Thyroid gland (tissue), 4 donors: Measurements from ENCODE around the gene TBC1D5. TPM values are rescaled to one million over a fixed set of nuclear protein-coding genes. Genes with fewer than 3 reads are reported as not detected.
"Not testable (repeated sequence)": the region's sequence is repeated elsewhere in the genome, so short reads cannot be mapped to it uniquely, and the experiment has no call there.

Experiments used
- DNase-seq, 2 donors: peaks; one replicate each; pipeline ENCODE4 v3.0.0-alpha.2; 2019
- H3K27ac ChIP-seq, 3 donors: fragments of 200-600 bp; sonication (generic); 1 replicate in 2 of 3; 2 replicates in 1 of 3; pipeline ENCODE4 v1.5.1; 2016 to 2019; ENCODE audit warnings: mild to moderate bottlenecking in 1 of 3, moderate library complexity in 1 of 3
- H3K27me3 ChIP-seq: fragments of 200-600 bp; sonication (generic); one replicate; pipeline ENCODE4 v1.5.1; 2019
- H3K36me3 ChIP-seq, 2 donors: fragments of 200-600 bp; sonication (generic); one replicate each; pipeline ENCODE4 v1.5.1; 2016 to 2019
- H3K4me1 ChIP-seq, 2 donors: fragments of 200-600 bp; sonication (generic); one replicate each; pipeline ENCODE4 v1.5.1; 2017 to 2019
- H3K4me3 ChIP-seq, 3 donors: fragments of 200-600 bp; sonication (generic); replicated peaks in 1 of 3; 1 replicate in 2 of 3; 2 replicates in 1 of 3; pipeline ENCODE4 v1.5.1; 2016; ENCODE audit warnings: mild to moderate bottlenecking in 1 of 3
- H3K9me3 ChIP-seq: fragments of 200-600 bp; sonication (generic); one replicate; pipeline ENCODE4 v1.5.1; 2017
- CTCF ChIP-seq, 6 experiments: fragments of 200-600 bp in 3 of 6; fragments of 450-650 bp in 3 of 6; sonication (generic) in 3 of 6; IDR thresholded peaks; one replicate each; pipeline ENCODE4 v1.5.1; 2016 to 2019; ENCODE audit warnings: antibody characterized with exemption in 6 of 6, mild to moderate bottlenecking in 2 of 6, inconsistent platforms in 1 of 6, moderate library complexity in 1 of 6
- POLR2A ChIP-seq, 2 donors: fragments of 450-650 bp; IDR thresholded peaks; one replicate each; pipeline ENCODE4 v1.6.1; 2017; ENCODE audit warnings: antibody characterized with exemption in 2 of 2, mild to moderate bottlenecking in 2 of 2, moderate library complexity in 1 of 2
- WGBS, 2 donors: methylation state at CpG; one replicate each; pipeline ENCODE4 v1.1.5; 2017; 5-methylcytosine and 5-hydroxymethylcytosine counted together
- intact Hi-C: fragments of 100-400 bp; cut with DNase I; formaldehyde crosslinking; loops from one replicate; pipeline ENCODE4 v1.15.1; 2023
- total RNA-seq, 4 donors: library from RNA; depleted of rRNA; stranded (reverse); fragments of >200 nt; gene quantifications; one replicate each; pipeline ENCODE4 v1.2.3, GENCODE V29; 2016

The TBC1D5 gene
- total RNA-seq, 4 donors from 2014 or later = 115 to 141 (median 133) TPM

GRCh38 chr3:17354341-17354740 lies 388.1 kb downstream of the TBC1D5 start:
- WGBS, 2 donors = 96 to 97% methylated on average over 3 of the region's 3 CpGs
- Histone ChIP-seq H3K27ac (no peak overlapping the region), H3K4me1 (no peaks in the 10 kb centered on the region), H3K36me3 (no peaks in the 10 kb centered on the region), H3K4me3 (no peak overlapping the region), H3K9me3 (no peaks in the 10 kb centered on the region), H3K27me3 (no peaks in the 10 kb centered on the region)
- TF ChIP-seq POLR2A (IDR thresholded peaks at IDR 0.05) (no peak), CTCF (IDR thresholded peaks at IDR 0.05) (no peak)
- no peak for DNase-seq
- intact Hi-C loops = no loop called here

- no peak for DNase-seq
- Histone ChIP-seq H3K9me3 (no peaks in the 10 kb centered on the region), H3K36me3 (no peaks in the 10 kb centered on the region), H3K4me1 (no peaks in the 10 kb centered on the region), H3K27ac (no peak overlapping the region), H3K4me3 (no peak overlapping the region), H3K27me3 (no peaks in the 10 kb centered on the region)
- intact Hi-C loops = no loop called here
- WGBS, 2 donors = 96 to 98% methylated on average over 3 of the region's 3 CpGs
- no peak for TF ChIP-seq CTCF (IDR thresholded peaks at IDR 0.05)
- TF ChIP-seq POLR2A (IDR thresholded peaks at IDR 0.05) = no peak
Measured at GRCh38 chr3:17352620-17353019, 389.8 kb downstream of the TBC1D5 start.

GRCh38 chr3:17351193-17351592 lies 391.2 kb downstream of the TBC1D5 start:
- H3K27me3 ChIP-seq, H3K9me3 ChIP-seq, H3K36me3 ChIP-seq, H3K27ac ChIP-seq, H3K4me1 ChIP-seq, H3K4me3 ChIP-seq, intact Hi-C loops, DNase-seq: not testable (repeated sequence)
- 95 to 97% methylated on average over 4 of the region's 4 CpGs for WGBS, 2 donors

- intact Hi-C loops = no loop called here
- Histone ChIP-seq H3K27ac (no peak overlapping the region), H3K9me3 (no peaks in the 10 kb centered on the region), H3K4me1 (no peaks in the 10 kb centered on the region), H3K27me3 (no peaks in the 10 kb centered on the region), H3K36me3 (no peaks in the 10 kb centered on the region), H3K4me3 (no peak overlapping the region)
- 93 to 96% methylated on average over 1 of the region's 1 CpG for WGBS, 2 donors
- no peak for DNase-seq
- TF ChIP-seq CTCF (IDR thresholded peaks at IDR 0.05) (no peak), POLR2A (IDR thresholded peaks at IDR 0.05) (no peak)
Measured at GRCh38 chr3:17349093-17349492, 393.3 kb downstream of the TBC1D5 start.

- Histone ChIP-seq H3K27ac (no peak overlapping the region), H3K36me3 (no peaks in the 10 kb centered on the region), H3K4me3 (no peak overlapping the region), H3K9me3 (no peaks in the 10 kb centered on the region), H3K4me1 (no peaks in the 10 kb centered on the region), H3K27me3 (no peaks in the 10 kb centered on the region)
- no peak for TF ChIP-seq POLR2A (IDR thresholded peaks at IDR 0.05)
- no peak for TF ChIP-seq CTCF (IDR thresholded peaks at IDR 0.05)
- intact Hi-C loops = no loop called here
- no peak for DNase-seq
Measured at GRCh38 chr3:17342119-17342518, 400.3 kb downstream of the TBC1D5 start.

GRCh38 chr3:17340693-17341092 lies 401.7 kb downstream of the TBC1D5 start:
- TF ChIP-seq POLR2A (IDR thresholded peaks at IDR 0.05) (no peak), CTCF (IDR thresholded peaks at IDR 0.05) (no peak)
- H3K4me3 ChIP-seq = no peak overlapping the region
- no peak for DNase-seq
- no peaks in the 10 kb centered on the region for H3K9me3 ChIP-seq
- H3K36me3 ChIP-seq = no peaks in the 10 kb centered on the region
- WGBS, 2 donors = 94% methylated on average over 2 of the region's 2 CpGs
- H3K27me3 ChIP-seq = no peaks in the 10 kb centered on the region
- H3K27ac ChIP-seq = no peak overlapping the region
- intact Hi-C loops = no loop called here
- H3K4me1 ChIP-seq = no peaks in the 10 kb centered on the region
